ENCODE data around the gene HDLBP.

DNA sequence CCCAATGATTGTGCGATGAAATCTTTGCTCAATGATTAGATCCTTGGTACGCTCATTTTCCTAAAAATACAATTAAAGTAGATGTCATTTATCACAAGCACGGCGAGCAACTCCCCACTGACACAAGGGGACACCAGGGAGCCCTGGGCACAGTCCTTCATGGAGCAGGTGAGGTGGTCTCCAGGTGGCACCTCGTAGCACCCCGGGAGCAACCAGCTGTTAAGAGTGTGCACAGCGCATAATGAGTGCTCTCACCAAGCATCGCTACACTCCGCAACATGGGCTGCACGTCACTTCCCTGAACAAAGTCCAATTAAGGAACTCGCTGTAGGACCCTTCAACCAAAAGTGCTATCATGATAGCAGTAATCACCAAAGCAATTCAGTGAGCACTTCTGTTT lies 67.2 kb downstream of the HDLBP start:
- TF ChIP-seq, protein P1, sequence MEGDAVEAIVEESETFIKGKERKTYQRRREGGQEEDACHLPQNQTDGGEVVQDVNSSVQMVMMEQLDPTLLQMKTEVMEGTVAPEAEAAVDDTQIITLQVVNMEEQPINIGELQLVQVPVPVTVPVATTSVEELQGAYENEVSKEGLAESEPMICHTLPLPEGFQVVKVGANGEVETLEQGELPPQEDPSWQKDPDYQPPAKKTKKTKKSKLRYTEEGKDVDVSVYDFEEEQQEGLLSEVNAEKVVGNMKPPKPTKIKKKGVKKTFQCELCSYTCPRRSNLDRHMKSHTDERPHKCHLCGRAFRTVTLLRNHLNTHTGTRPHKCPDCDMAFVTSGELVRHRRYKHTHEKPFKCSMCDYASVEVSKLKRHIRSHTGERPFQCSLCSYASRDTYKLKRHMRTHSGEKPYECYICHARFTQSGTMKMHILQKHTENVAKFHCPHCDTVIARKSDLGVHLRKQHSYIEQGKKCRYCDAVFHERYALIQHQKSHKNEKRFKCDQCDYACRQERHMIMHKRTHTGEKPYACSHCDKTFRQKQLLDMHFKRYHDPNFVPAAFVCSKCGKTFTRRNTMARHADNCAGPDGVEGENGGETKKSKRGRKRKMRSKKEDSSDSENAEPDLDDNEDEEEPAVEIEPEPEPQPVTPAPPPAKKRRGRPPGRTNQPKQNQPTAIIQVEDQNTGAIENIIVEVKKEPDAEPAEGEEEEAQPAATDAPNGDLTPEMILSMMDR (IDR thresholded peaks at IDR 0.05), result no peak
- TF ChIP-seq POLR2A (IDR thresholded peaks at IDR 0.05), result no peak

Measured in Peyer's patch (tissue), 4 donors.